ENCODE results near the gene TRPC4. TPM values are rescaled to one million over a fixed set of nuclear protein-coding genes. Genes with fewer than 3 reads are reported as not detected.

The TRPC4 gene
- total RNA-seq, 4 donors from 2014 or later = 0.60 to 1.2 (median 1.1) TPM; not detected in 1

DNA sequence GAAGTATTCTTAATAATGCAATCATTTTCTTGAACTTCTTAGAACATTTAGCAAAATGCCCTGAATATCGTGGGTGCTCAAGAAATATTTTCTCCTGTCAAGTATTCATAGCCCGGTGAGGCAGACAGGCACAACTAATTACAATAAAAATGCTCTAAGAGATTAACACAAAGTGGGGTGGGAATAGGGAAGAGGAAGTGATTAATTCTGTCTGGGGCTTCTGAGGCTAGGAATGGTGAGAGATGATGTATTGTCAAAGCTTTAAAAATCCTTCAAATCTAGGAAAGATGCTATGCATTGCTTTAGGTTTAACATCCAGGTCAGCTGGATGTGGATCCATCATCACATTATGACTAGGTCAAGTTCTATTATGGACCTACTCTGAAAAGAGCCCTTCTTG, 204.2 kb downstream of the TRPC4 start:
- WGBS, 2 donors = 49 to 63% methylated on average over 2 of the region's 2 CpGs
- DNase-seq (ENCODE audit: low spot score in 2 of 2) = no peak
- TF ChIP-seq, protein P1, sequence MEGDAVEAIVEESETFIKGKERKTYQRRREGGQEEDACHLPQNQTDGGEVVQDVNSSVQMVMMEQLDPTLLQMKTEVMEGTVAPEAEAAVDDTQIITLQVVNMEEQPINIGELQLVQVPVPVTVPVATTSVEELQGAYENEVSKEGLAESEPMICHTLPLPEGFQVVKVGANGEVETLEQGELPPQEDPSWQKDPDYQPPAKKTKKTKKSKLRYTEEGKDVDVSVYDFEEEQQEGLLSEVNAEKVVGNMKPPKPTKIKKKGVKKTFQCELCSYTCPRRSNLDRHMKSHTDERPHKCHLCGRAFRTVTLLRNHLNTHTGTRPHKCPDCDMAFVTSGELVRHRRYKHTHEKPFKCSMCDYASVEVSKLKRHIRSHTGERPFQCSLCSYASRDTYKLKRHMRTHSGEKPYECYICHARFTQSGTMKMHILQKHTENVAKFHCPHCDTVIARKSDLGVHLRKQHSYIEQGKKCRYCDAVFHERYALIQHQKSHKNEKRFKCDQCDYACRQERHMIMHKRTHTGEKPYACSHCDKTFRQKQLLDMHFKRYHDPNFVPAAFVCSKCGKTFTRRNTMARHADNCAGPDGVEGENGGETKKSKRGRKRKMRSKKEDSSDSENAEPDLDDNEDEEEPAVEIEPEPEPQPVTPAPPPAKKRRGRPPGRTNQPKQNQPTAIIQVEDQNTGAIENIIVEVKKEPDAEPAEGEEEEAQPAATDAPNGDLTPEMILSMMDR (IDR thresholded peaks at IDR 0.05) = no peak
- no peak for TF ChIP-seq EP300 (IDR thresholded peaks at IDR 0.05)
- no peak for TF ChIP-seq POLR2A (IDR thresholded peaks at IDR 0.05)

DNA sequence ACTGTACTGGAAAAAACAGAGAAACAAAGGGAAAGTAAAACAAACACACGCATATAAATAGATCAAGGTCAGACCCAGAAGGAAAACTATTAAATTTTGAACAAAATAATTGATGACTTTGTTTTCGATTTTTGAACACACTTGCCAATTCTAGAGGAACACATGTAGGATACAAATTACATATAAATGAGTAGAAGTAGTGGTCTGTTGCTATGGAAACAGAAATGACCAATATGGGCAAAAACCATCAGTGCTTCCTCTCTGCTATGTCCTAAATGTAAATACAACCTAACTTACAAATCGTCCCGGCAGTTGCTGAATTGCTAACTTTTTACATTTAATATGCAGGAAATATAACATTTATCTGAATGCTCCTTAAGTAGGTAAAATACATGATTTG, 205.8 kb downstream of the TRPC4 start:
- H3K9me3 ChIP-seq = no peaks in the 10 kb centered on the region
- 85% methylated on average over 4 of the region's 4 CpGs for WGBS, 2 donors
- no peaks in the 10 kb centered on the region for H3K36me3 ChIP-seq
- no peaks in the 10 kb centered on the region for H3K4me1 ChIP-seq
- DNase-seq (ENCODE audit: low spot score in 2 of 2) = no peak
- no peak overlapping the region for H3K27ac ChIP-seq
- H3K27me3 ChIP-seq = no peaks in the 10 kb centered on the region
- no peak overlapping the region for H3K4me3 ChIP-seq
- TF ChIP-seq, protein P1 (IDR thresholded peaks at IDR 0.05) = no peak
- TF ChIP-seq POLR2A (IDR thresholded peaks at IDR 0.05) (no peak), EP300 (IDR thresholded peaks at IDR 0.05) (no peak)

More for the DNA sequence above, 204.2 kb downstream of the TRPC4 start:
- Histone ChIP-seq H3K27ac (no peak overlapping the region), H3K27me3 (no peaks in the 10 kb centered on the region), H3K36me3 (no peaks in the 10 kb centered on the region), H3K4me3 (no peak overlapping the region), H3K9me3 (no peaks in the 10 kb centered on the region), H3K4me1 (no peaks in the 10 kb centered on the region)

DNA sequence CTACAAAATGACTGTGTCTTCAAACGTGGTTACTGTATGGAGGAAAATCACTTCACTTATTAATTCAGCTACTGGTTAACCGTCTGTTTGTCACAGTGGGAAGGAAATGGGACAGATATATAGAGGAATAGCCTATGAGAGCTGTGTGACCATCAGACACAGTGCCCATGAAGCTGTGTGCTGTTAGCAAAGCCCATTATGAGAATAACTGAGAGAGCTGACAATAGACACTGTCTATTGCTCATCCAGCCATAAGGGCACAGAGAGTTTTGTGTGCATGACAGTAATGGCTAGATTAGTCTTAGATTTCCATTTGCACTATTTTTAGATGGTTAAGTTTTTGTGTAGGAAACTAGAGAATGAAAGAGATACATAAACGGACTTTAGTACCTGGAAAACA, 206.9 kb downstream of the TRPC4 start:
- H3K4me3 ChIP-seq = no peak overlapping the region
- no peaks in the 10 kb centered on the region for H3K4me1 ChIP-seq
- DNase-seq (ENCODE audit: low spot score in 2 of 2) = no peak
- 62 to 67% methylated on average over 3 of the region's 3 CpGs for WGBS, 2 donors
- no peak overlapping the region for H3K27ac ChIP-seq
- H3K27me3 ChIP-seq = no peaks in the 10 kb centered on the region
- no peaks in the 10 kb centered on the region for H3K36me3 ChIP-seq
- H3K9me3 ChIP-seq = no peaks in the 10 kb centered on the region
- TF ChIP-seq, protein P1 (IDR thresholded peaks at IDR 0.05) = no peak

DNA sequence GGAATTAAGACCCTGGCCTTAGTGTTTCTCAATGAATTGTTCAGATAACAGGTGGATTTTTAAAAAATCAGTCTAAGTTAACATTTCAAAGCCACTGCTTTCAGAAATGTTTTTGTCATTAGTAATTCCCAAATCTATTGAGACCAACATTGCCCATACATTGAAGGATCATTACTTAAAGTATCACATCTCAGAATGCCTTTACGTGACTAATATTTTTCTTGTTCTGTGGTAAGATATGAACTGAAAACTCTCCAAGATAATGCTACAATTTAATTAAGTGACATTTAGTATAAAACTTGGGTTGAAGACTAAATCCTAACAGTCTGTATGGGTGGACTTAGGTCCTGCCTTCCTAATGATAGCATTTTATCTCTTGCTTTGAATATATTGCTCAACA, 211.6 kb downstream of the TRPC4 start:
- no peaks in the 10 kb centered on the region for H3K27me3 ChIP-seq
- H3K9me3 ChIP-seq = no peaks in the 10 kb centered on the region
- H3K27ac ChIP-seq = no peak overlapping the region
- H3K4me3 ChIP-seq = no peak overlapping the region
- no peaks in the 10 kb centered on the region for H3K4me1 ChIP-seq
- WGBS, 2 donors = 95 to 98% methylated on average over 1 of the region's 1 CpG
- TF ChIP-seq POLR2A (IDR thresholded peaks at IDR 0.05) (no peak), EP300 (IDR thresholded peaks at IDR 0.05) (no peak)
- TF ChIP-seq, protein P1 (IDR thresholded peaks at IDR 0.05) = no peak
- no peaks in the 10 kb centered on the region for H3K36me3 ChIP-seq
- DNase-seq (ENCODE audit: low spot score in 2 of 2) = no peak

DNA sequence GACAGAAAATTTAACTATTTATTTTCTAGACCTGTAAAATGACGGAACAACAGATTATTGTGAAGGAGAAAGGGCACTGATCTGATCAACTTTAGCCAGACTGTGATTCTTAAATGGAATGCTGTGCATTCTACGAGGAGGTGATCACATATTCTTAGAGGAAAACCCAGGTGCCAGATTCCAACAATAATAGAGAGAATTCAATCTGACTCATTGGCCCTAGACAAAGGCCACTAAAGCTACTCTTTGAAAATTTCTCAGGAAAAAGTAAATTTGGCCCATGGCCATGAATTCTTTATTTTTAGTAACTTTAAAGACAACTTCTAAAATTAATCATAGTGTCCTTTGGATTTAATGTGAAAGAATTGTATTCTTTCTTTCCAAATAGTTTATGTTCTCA, 212.4 kb downstream of the TRPC4 start:
- TF ChIP-seq POLR2A (IDR thresholded peaks at IDR 0.05) (no peak), EP300 (IDR thresholded peaks at IDR 0.05) (no peak)
- TF ChIP-seq, protein P1 (IDR thresholded peaks at IDR 0.05) = no peak
- 60 to 71% methylated on average over 2 of the region's 2 CpGs for WGBS, 2 donors
- Histone ChIP-seq H3K9me3 (no peaks in the 10 kb centered on the region), H3K36me3 (no peaks in the 10 kb centered on the region), H3K4me3 (no peak overlapping the region), H3K27me3 (no peaks in the 10 kb centered on the region), H3K4me1 (no peaks in the 10 kb centered on the region), H3K27ac (no peak overlapping the region)
- no peak for DNase-seq (ENCODE audit: low spot score in 2 of 2)
